ENCODE measurements around the gene CDC42BPG.

Gene CDC42BPG

GRCh38 chr11:64799256-64799622, 45.2 kb downstream of the CDC42BPG start:
- H3K4me3 ChIP-seq (ENCODE audit: low read depth, low read length, poor library complexity, severe bottlenecking) = no peak overlapping the region
- no peaks in the 10 kb centered on the region for H3F3A ChIP-seq (ENCODE audit: insufficient read depth, low read length)
- H3K9ac ChIP-seq (ENCODE audit: low read length) = no peak overlapping the region; the same call in 1 of the 2 replicates
- H4K20me1 ChIP-seq (ENCODE audit: insufficient read depth, low read length) = no peaks in the 10 kb centered on the region
- H2AFZ ChIP-seq (ENCODE audit: low read length) = no peak overlapping the region
- peaks cover 45% of the 10 kb centered on the region for H3K4me1 ChIP-seq (ENCODE audit: insufficient read depth, low read length, severe bottlenecking)
- H3K9me3 ChIP-seq (ENCODE audit: low read length) = no peaks in the 10 kb centered on the region
- peak overlapping the region; percentile 97 for H3K4me2 ChIP-seq (ENCODE audit: low read length)
- no peaks in the 10 kb centered on the region for H3K27me3 ChIP-seq (ENCODE audit: insufficient read depth, low read length)
- no peak for TF ChIP-seq EZH2 (IDR thresholded peaks at IDR 0.05; ENCODE audit: borderline replicate concordance, low read length)
- TF ChIP-seq, protein P1, sequence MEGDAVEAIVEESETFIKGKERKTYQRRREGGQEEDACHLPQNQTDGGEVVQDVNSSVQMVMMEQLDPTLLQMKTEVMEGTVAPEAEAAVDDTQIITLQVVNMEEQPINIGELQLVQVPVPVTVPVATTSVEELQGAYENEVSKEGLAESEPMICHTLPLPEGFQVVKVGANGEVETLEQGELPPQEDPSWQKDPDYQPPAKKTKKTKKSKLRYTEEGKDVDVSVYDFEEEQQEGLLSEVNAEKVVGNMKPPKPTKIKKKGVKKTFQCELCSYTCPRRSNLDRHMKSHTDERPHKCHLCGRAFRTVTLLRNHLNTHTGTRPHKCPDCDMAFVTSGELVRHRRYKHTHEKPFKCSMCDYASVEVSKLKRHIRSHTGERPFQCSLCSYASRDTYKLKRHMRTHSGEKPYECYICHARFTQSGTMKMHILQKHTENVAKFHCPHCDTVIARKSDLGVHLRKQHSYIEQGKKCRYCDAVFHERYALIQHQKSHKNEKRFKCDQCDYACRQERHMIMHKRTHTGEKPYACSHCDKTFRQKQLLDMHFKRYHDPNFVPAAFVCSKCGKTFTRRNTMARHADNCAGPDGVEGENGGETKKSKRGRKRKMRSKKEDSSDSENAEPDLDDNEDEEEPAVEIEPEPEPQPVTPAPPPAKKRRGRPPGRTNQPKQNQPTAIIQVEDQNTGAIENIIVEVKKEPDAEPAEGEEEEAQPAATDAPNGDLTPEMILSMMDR (IDR thresholded peaks at IDR 0.05; ENCODE audit: low read length) = no peak
- H3K36me3 ChIP-seq (ENCODE audit: insufficient read depth, low read length) = peaks cover 48% of the 10 kb centered on the region
- no peaks in the 10 kb centered on the region for H3K79me2 ChIP-seq (ENCODE audit: insufficient read depth, low read length)
- H3K9me2 ChIP-seq (ENCODE audit: low read depth, low read length) = no peaks in the 10 kb centered on the region
- peak overlapping the region; percentile 93 for H3K27ac ChIP-seq (ENCODE audit: low read depth, low read length, poor library complexity, severe bottlenecking)

GRCh38 chr11:64796757-64797541, 47.5 kb downstream of the CDC42BPG start:
- TF ChIP-seq, protein P1 (IDR thresholded peaks at IDR 0.05; ENCODE audit: low read length) = no peak
- TF ChIP-seq EZH2 (IDR thresholded peaks at IDR 0.05; ENCODE audit: borderline replicate concordance, low read length) = no peak
- H3K4me2 ChIP-seq (ENCODE audit: low read length) = no peak overlapping the region
- no peak overlapping the region for H3K27ac ChIP-seq (ENCODE audit: low read depth, low read length, poor library complexity, severe bottlenecking)
- H3K27me3 ChIP-seq (ENCODE audit: insufficient read depth, low read length) = no peaks in the 10 kb centered on the region
- no peak overlapping the region for H3K9ac ChIP-seq (ENCODE audit: low read length)
- H2AFZ ChIP-seq (ENCODE audit: low read length) = no peak overlapping the region
- H3K4me1 ChIP-seq (ENCODE audit: insufficient read depth, low read length, severe bottlenecking) = peaks cover 28% of the 10 kb centered on the region
- H3K79me2 ChIP-seq (ENCODE audit: insufficient read depth, low read length) = no peaks in the 10 kb centered on the region
- no peak overlapping the region for H3K4me3 ChIP-seq (ENCODE audit: low read depth, low read length, poor library complexity, severe bottlenecking)
- H3F3A ChIP-seq (ENCODE audit: insufficient read depth, low read length) = no peaks in the 10 kb centered on the region
- no peaks in the 10 kb centered on the region for H3K9me2 ChIP-seq (ENCODE audit: low read depth, low read length)
- peaks cover 53% of the 10 kb centered on the region for H3K36me3 ChIP-seq (ENCODE audit: insufficient read depth, low read length)
- H4K20me1 ChIP-seq (ENCODE audit: insufficient read depth, low read length) = no peaks in the 10 kb centered on the region
- H3K9me3 ChIP-seq (ENCODE audit: low read length) = no peaks in the 10 kb centered on the region

- H3K4me1 ChIP-seq (ENCODE audit: insufficient read depth, low read length, severe bottlenecking) = peaks cover 20% of the 10 kb centered on the region
- TF ChIP-seq EZH2 (IDR thresholded peaks at IDR 0.05; ENCODE audit: borderline replicate concordance, low read length) = no peak
- TF ChIP-seq, protein P1 (IDR thresholded peaks at IDR 0.05; ENCODE audit: low read length) = no peak
- no peak overlapping the region for H3K9ac ChIP-seq (ENCODE audit: low read length)
- no peak overlapping the region for H3K4me2 ChIP-seq (ENCODE audit: low read length)
- H3K9me2 ChIP-seq (ENCODE audit: low read depth, low read length) = no peaks in the 10 kb centered on the region
- H4K20me1 ChIP-seq (ENCODE audit: insufficient read depth, low read length) = no peaks in the 10 kb centered on the region
- no peaks in the 10 kb centered on the region for H3F3A ChIP-seq (ENCODE audit: insufficient read depth, low read length)
- H3K4me3 ChIP-seq (ENCODE audit: low read depth, low read length, poor library complexity, severe bottlenecking) = no peak overlapping the region
- no peak overlapping the region for H2AFZ ChIP-seq (ENCODE audit: low read length)
- no peaks in the 10 kb centered on the region for H3K9me3 ChIP-seq (ENCODE audit: low read length)
- peaks cover 51% of the 10 kb centered on the region for H3K36me3 ChIP-seq (ENCODE audit: insufficient read depth, low read length)
- no peaks in the 10 kb centered on the region for H3K79me2 ChIP-seq (ENCODE audit: insufficient read depth, low read length)
- no peaks in the 10 kb centered on the region for H3K27me3 ChIP-seq (ENCODE audit: insufficient read depth, low read length)
- no peak overlapping the region for H3K27ac ChIP-seq (ENCODE audit: low read depth, low read length, poor library complexity, severe bottlenecking)
These were observed 48.3 kb downstream of the CDC42BPG start for GRCh38 chr11:64796047-64796756.
